Measurements from ENCODE around the gene DCAF8L2. TPM values are rescaled to one million over a fixed set of nuclear protein-coding genes. Genes with fewer than 3 reads are reported as not detected.

DCAF8L2 gene
- total and polyA plus RNA-seq, 2 donors (not counting 3 experiments of a cell fraction or from before 2014, with no cell fraction given), result 0.15 to 0.36 TPM

DNA sequence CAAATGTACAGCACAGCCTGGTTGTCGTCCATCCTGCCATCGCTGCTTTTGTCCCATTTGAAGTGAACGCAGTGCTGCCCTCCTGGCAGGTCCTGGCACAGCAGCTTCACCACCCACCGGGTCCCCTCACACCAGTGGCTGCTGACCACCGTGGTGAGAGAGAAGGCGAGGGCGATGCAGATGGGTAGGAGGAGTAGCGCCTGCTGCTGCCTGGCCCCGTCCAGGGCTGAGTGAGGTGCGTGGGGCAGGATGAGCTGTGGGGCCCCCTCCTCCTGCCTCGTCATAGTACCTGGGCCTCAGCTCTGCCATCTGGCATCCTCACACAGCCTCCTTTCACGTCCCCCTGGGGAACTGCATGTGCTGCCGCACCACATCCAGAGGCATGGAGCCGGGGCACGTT, 1.8 kb downstream of the DCAF8L2 start:
- DNase-seq (ENCODE audit: low read depth, low spot score), result no peak
- H2AFZ ChIP-seq (ENCODE audit: low read depth, low read length), result no peak overlapping the region
- CTCF ChIA-PET, result interaction anchor here (1.2 kb wide), 1 partner anchor 32 kb away, joined by 3 read pairs; no protein-coding TSS in a partner anchor
- no peaks in the 10 kb centered on the region for H4K20me1 ChIP-seq (replicated peaks; ENCODE audit: control insufficient read depth, extremely low read depth, insufficient read depth, low read length)
- H3K9me3 ChIP-seq (replicated peaks; ENCODE audit: control insufficient read depth, insufficient read depth, low read length), result no peaks in the 10 kb centered on the region
- no peaks in the 10 kb centered on the region for H3K79me2 ChIP-seq (ENCODE audit: control insufficient read depth, insufficient read depth, low read length)
- no peaks in the 10 kb centered on the region for H3K9me1 ChIP-seq (replicated peaks; ENCODE audit: control insufficient read depth, extremely low read depth, insufficient read depth, low read length)
- no peak for FAIRE-seq
- TF ChIP-seq, protein P1, sequence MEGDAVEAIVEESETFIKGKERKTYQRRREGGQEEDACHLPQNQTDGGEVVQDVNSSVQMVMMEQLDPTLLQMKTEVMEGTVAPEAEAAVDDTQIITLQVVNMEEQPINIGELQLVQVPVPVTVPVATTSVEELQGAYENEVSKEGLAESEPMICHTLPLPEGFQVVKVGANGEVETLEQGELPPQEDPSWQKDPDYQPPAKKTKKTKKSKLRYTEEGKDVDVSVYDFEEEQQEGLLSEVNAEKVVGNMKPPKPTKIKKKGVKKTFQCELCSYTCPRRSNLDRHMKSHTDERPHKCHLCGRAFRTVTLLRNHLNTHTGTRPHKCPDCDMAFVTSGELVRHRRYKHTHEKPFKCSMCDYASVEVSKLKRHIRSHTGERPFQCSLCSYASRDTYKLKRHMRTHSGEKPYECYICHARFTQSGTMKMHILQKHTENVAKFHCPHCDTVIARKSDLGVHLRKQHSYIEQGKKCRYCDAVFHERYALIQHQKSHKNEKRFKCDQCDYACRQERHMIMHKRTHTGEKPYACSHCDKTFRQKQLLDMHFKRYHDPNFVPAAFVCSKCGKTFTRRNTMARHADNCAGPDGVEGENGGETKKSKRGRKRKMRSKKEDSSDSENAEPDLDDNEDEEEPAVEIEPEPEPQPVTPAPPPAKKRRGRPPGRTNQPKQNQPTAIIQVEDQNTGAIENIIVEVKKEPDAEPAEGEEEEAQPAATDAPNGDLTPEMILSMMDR (IDR thresholded peaks at IDR 0.05; ENCODE audit: extremely low read depth in 1 of 2, insufficient read depth in 1 of 2, low read depth in 1 of 2, low read length in 2 of 2), result no peak
- TF ChIP-seq JUN (IDR thresholded peaks at IDR 0.05; ENCODE audit: borderline replicate concordance, insufficient read depth, insufficient read length, low read depth) (no peak), MAX (IDR thresholded peaks at IDR 0.05; ENCODE audit: insufficient read depth, insufficient read length) (no peak), FOS (IDR thresholded peaks at IDR 0.05; ENCODE audit: borderline replicate concordance, insufficient read depth, low read length) (no peak), MYC (IDR thresholded peaks at IDR 0.05; ENCODE audit: low read depth, low read length) (no peak), POLR2A (IDR thresholded peaks at IDR 0.05; ENCODE audit: low read depth, low read length) (no peak), POLR2AphosphoS5 (IDR thresholded peaks at IDR 0.05; ENCODE audit: insufficient read depth, low read depth, low read length) (no peak)
- no peak overlapping the region for H3K27ac ChIP-seq (ENCODE audit: insufficient read depth, low read depth, low read length)
- no peaks in the 10 kb centered on the region for H3K4me1 ChIP-seq (ENCODE audit: control insufficient read depth, extremely low read depth, insufficient read depth, low read length)
- H3K27me3 ChIP-seq (ENCODE audit: control insufficient read depth in 2 of 2, insufficient read depth in 2 of 2, low read length in 2 of 2), result no peaks in the 10 kb centered on the region
- BruUV-seq (replicated peaks), result no TSS peak
- no peak overlapping the region for H3K4me2 ChIP-seq (ENCODE audit: insufficient read depth, low read length)
- POLR2A ChIA-PET, result no interaction called here
- H3K36me3 ChIP-seq (ENCODE audit: control insufficient read depth in 2 of 2, extremely low read depth in 1 of 2, insufficient read depth in 2 of 2, low read length in 2 of 2), result no peaks in the 10 kb centered on the region
- intact Hi-C loops (cut with micrococcal nuclease), result no loop called here
- H3K9ac ChIP-seq (replicated peaks; ENCODE audit: extremely low read depth, insufficient read depth, low read length), result no peak overlapping the region
- dilution Hi-C loops (cut with MboI; ENCODE audit: extremely low pct_ligation_motif_present, low sequenced_read_pairs), result no loop called here
- H3K4me3 ChIP-seq (replicated peaks in 1 of 3; ENCODE audit: insufficient read depth in 1 of 3, low read depth in 1 of 3, low read length in 3 of 3), result no peak overlapping the region
